H1 (cell line): ENCODE data around the gene ATP7A. TPM values are rescaled to one million over a fixed set of nuclear protein-coding genes. Genes with fewer than 3 reads are reported as not detected.

Source experiments
- ATF2 ChIP-seq: IDR thresholded peaks from 2 replicates; pipeline ENCODE4 v1.6.1; 2012; ENCODE audit warnings: low read length, inconsistent platforms
- BRCA1 ChIP-seq: IDR thresholded peaks from 2 replicates; pipeline ENCODE4 v1.6.1; 2012; ENCODE audit warnings: low read depth, low read length, improper control_type of control experiment
- CTCF ChIP-seq, 3 experiments: IDR thresholded peaks; 1 replicate in 2 of 3; 2 replicates in 1 of 3; pipeline versions ENCODE4 v1.5.1 to v1.6.1; 2011; ENCODE audit warnings: low read length in 3 of 3, mild to moderate bottlenecking in 3 of 3, inconsistent platforms in 2 of 3, low read depth in 1 of 3, moderate library complexity in 1 of 3; ENCODE audit not compliant: insufficient read depth in 1 of 3; ENCODE audit errors: control extremely low read depth in 1 of 3
- FOSL1 ChIP-seq: IDR thresholded peaks from 2 replicates; pipeline ENCODE4 v1.6.1; 2011; ENCODE audit warnings: mild to moderate bottlenecking, low read depth, low read length, moderate library complexity; ENCODE audit not compliant: insufficient read depth
- GABPA ChIP-seq: IDR thresholded peaks from 2 replicates; pipeline ENCODE4 v1.6.1; 2011; ENCODE audit warnings: mild to moderate bottlenecking, low read length, moderate library complexity, borderline replicate concordance; ENCODE audit not compliant: insufficient read depth
- KDM5A ChIP-seq: fragments of 200-600 bp; IDR thresholded peaks from 2 replicates; pipeline ENCODE4 v1.7.1; 2012; ENCODE audit warnings: mild to moderate bottlenecking, low read length, inconsistent platforms, mixed read lengths
- PHF8 ChIP-seq: fragments of 200-600 bp; sonication (generic); conservative IDR thresholded peaks from 2 replicates; pipeline ENCODE4 v1.7.1; 2012; ENCODE audit warnings: low read depth, mild to moderate bottlenecking, inconsistent platforms, low read length, moderate library complexity
- POLR2A ChIP-seq, 2 experiments: IDR thresholded peaks; 1 replicate in 1 of 2; 2 replicates in 1 of 2; pipeline ENCODE4 v1.6.1; 2011; ENCODE audit warnings: low read depth in 2 of 2, low read length in 2 of 2, mild to moderate bottlenecking in 2 of 2; ENCODE audit errors: control extremely low read depth in 1 of 2
- RAD21 ChIP-seq, 2 experiments: IDR thresholded peaks in 1 of 2; conservative IDR thresholded peaks in 1 of 2; 2 replicates each; pipeline ENCODE4 v1.6.1; 2011; ENCODE audit warnings: low read depth in 2 of 2, low read length in 2 of 2, improper control_type of control experiment in 1 of 2, inconsistent platforms in 1 of 2, mild to moderate bottlenecking in 1 of 2, moderate library complexity in 1 of 2
- RBBP5 ChIP-seq: IDR thresholded peaks from 2 replicates; pipeline ENCODE4 v1.7.1; 2012; ENCODE audit warnings: low read depth, mild to moderate bottlenecking, inconsistent platforms, low read length, moderate library complexity, borderline replicate concordance
- SIRT6 ChIP-seq: IDR thresholded peaks from one replicate; pipeline ENCODE4 v1.7.1; 2012; ENCODE audit warnings: low read length, inconsistent platforms
- TBP ChIP-seq: IDR thresholded peaks from 2 replicates; pipeline ENCODE4 v1.6.1; 2011; ENCODE audit warnings: low read depth, low read length, improper control_type of control experiment
- polyA plus RNA-seq, 7 experiments: library from polyadenylated mRNA; depleted of rRNA in 3 of 7; stranded (reverse) in 5 of 7; unstranded in 2 of 7; fragments of >200 nt in 5 of 7; fragments of 200-250 nt in 2 of 7; gene quantifications; 1 replicate in 5 of 7; 2 replicates in 1 of 7; 4 replicates in 1 of 7; pipeline versions ENCODE4 v1.2.1 to v1.2.3, GENCODE V29; 2011 to 2013; ENCODE audit warnings: missing spikeins in 2 of 7, mixed read lengths in 2 of 7
- total RNA-seq: library from RNA; stranded (reverse); fragmentation: NEBNext Ultra II Directional; extraction: Animal tissue kit (Norgen Biotek cat#: 25700); gene quantifications from 2 replicates; pipeline ENCODE4 v1.2.1, GENCODE V29; 2021
- TF ChIP-seq, protein P1 (sequence below): IDR thresholded peaks from 2 replicates; pipeline ENCODE4 v1.6.1; 2011; ENCODE audit warnings: low read length, improper control_type of control experiment

ATP7A gene
- total and polyA plus RNA-seq, 2 of the 8 experiments (the other 6 are each of a cell fraction or from before 2014, with no cell fraction given), result 0.73 to 2.8 TPM

- TF ChIP-seq PHF8, result peak; percentile 79
- TF ChIP-seq, protein P1, sequence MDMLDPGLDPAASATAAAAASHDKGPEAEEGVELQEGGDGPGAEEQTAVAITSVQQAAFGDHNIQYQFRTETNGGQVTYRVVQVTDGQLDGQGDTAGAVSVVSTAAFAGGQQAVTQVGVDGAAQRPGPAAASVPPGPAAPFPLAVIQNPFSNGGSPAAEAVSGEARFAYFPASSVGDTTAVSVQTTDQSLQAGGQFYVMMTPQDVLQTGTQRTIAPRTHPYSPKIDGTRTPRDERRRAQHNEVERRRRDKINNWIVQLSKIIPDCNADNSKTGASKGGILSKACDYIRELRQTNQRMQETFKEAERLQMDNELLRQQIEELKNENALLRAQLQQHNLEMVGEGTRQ, result no peak
- no peak for TF ChIP-seq RBBP5
- TF ChIP-seq BRCA1, result no peak
- TF ChIP-seq GABPA, result no peak
- no peak for TF ChIP-seq RAD21 (IDR thresholded peaks at IDR 0.05 in 1 of 2, conservative IDR thresholded peaks at IDR 0.05 in 1 of 2; ENCODE audit: low read depth in 2 of 2, low read length in 2 of 2)
- TF ChIP-seq KDM5A, result peak; percentile 31; the same call in 1 of the 2 replicates
- TF ChIP-seq ATF2, result peak; percentile 67; the same call in 1 of the 2 replicates
- peak; percentile 84 for TF ChIP-seq TBP
- TF ChIP-seq CTCF (IDR thresholded peaks at IDR 0.05; ENCODE audit: control extremely low read depth in 1 of 3, insufficient read depth in 1 of 3, low read depth in 1 of 3, low read length in 3 of 3), result no peak
- peak; percentile 90 to 92 for TF ChIP-seq POLR2A (IDR thresholded peaks at IDR 0.05; ENCODE audit: control extremely low read depth in 1 of 2, low read depth in 2 of 2, low read length in 2 of 2)
- TF ChIP-seq FOSL1, result no peak
- TF ChIP-seq SIRT6, result no peak
- TF ChIP-seq, all 59 proteins: peak for 10
Measured at GRCh38 chrX:77894921-77895886, 15.3 kb upstream of the ATP7A start, which contains the start of gene MAGT1 (continued).
